ENCODE data around the gene DLG2.

The DLG2 gene

GRCh38 chr11:83629775-83630174, 1997.4 kb downstream of the DLG2 start:
- Histone ChIP-seq H3K4me3 (ENCODE audit: low read length) (no peak overlapping the region), H3K36me3 (replicated peaks; ENCODE audit: low read depth, low read length) (no peaks in the 10 kb centered on the region), H2AFZ (ENCODE audit: low read depth, low read length) (no peak overlapping the region), H3K4me2 (ENCODE audit: low read length) (no peak overlapping the region), H3K9me3 (ENCODE audit: insufficient read depth, low read length) (no peaks in the 10 kb centered on the region), H3K27me3 (ENCODE audit: low read depth, low read length) (peaks cover 25% of the 10 kb centered on the region; the same call in 1 of the 2 replicates), H3K4me1 (ENCODE audit: low read length) (no peaks in the 10 kb centered on the region), H3K9ac (ENCODE audit: low read length) (no peak overlapping the region), H4K20me1 (ENCODE audit: insufficient read depth, low read length) (no peaks in the 10 kb centered on the region), H3K79me2 (ENCODE audit: low read length) (no peaks in the 10 kb centered on the region), H3K27ac (ENCODE audit: low read length) (no peak overlapping the region)
- TF ChIP-seq EZH2phosphoT487 (IDR thresholded peaks at IDR 0.05; ENCODE audit: low read depth): no peak
- no peak for TF ChIP-seq CTCF (IDR thresholded peaks at IDR 0.05; ENCODE audit: low read depth, low read length)

DNA sequence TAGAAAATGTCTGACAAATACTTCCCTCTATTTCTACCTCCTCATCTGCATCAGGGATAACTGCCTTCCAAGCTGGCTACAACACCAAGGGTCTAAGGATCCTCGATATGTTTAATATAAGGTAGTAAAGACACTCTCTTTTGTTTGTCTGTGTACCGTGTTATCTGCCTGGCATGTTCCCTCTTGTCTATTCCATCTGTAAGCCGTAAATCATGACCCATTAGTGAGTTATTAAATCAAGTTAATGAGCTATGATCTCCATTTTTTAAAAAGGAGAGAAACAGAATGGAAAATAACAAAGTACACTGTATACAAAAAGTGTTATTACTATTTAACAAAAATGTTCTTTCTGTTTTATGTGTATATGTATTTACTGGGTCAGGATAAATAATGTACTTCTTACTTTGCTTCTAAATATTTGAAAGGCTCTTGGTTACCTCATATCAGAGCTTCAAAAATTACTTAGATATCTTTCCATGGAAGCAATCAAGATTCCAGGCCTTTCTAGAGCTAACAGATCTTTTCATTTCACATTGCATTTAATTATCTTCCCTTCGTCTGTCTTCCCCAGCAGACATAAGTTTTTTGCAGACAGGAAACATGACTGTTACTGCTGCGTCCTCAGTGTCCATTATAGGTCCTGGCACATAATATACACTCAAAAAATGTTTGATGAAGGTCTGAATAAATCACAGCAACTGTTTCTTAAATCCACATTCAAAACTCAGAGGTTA, 1998.4 kb downstream of the DLG2 start:
- H4K20me1 ChIP-seq (ENCODE audit: insufficient read depth, low read length): no peaks in the 10 kb centered on the region
- H3K79me2 ChIP-seq (ENCODE audit: low read length): no peaks in the 10 kb centered on the region
- no peak overlapping the region for H3K9ac ChIP-seq (ENCODE audit: low read length)
- H3K36me3 ChIP-seq (replicated peaks; ENCODE audit: low read depth, low read length): no peaks in the 10 kb centered on the region
- no peaks in the 10 kb centered on the region for H3K9me3 ChIP-seq (ENCODE audit: insufficient read depth, low read length)
- no peaks in the 10 kb centered on the region for H3K4me1 ChIP-seq (ENCODE audit: low read length)
- no peak overlapping the region for H3K4me3 ChIP-seq (ENCODE audit: low read length)
- TF ChIP-seq CTCF (IDR thresholded peaks at IDR 0.05; ENCODE audit: low read depth, low read length): no peak
- no peak for TF ChIP-seq EZH2phosphoT487 (IDR thresholded peaks at IDR 0.05; ENCODE audit: low read depth)
- H3K27me3 ChIP-seq (ENCODE audit: low read depth, low read length): peaks cover 25% of the 10 kb centered on the region; the same call in 1 of the 2 replicates
- no peak overlapping the region for H3K27ac ChIP-seq (ENCODE audit: low read length)
- no peak overlapping the region for H2AFZ ChIP-seq (ENCODE audit: low read depth, low read length)
- no peak overlapping the region for H3K4me2 ChIP-seq (ENCODE audit: low read length)

DNA sequence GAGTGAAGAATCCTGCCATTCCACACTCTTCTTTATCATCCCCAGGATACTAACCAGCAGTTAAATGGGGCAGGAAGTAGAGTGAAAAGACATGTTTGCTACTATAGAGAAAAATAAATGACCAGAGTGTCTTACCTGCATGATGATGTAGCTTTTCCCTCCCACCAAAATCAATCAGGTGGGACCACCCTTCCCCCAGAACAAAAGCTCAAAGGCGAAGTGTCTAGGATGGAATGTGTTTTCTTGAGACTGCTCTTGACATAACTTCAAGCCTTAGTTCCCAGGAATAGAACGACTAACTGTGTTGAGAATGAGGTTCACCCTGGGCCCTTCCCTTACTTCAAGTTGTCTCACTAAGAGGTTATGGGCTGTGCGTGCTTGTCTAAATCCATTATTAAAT, 2001.8 kb downstream of the DLG2 start:
- H3K4me3 ChIP-seq (ENCODE audit: low read length): no peak overlapping the region
- no peaks in the 10 kb centered on the region for H4K20me1 ChIP-seq (ENCODE audit: insufficient read depth, low read length)
- peaks cover 15% of the 10 kb centered on the region; the same call in 1 of the 2 replicates for H3K27me3 ChIP-seq (ENCODE audit: low read depth, low read length)
- no peak overlapping the region for H3K27ac ChIP-seq (ENCODE audit: low read length)
- H3K9ac ChIP-seq (ENCODE audit: low read length): no peak overlapping the region
- TF ChIP-seq EZH2phosphoT487 (IDR thresholded peaks at IDR 0.05; ENCODE audit: low read depth): no peak
- no peaks in the 10 kb centered on the region for H3K4me1 ChIP-seq (ENCODE audit: low read length)
- no peaks in the 10 kb centered on the region for H3K9me3 ChIP-seq (ENCODE audit: insufficient read depth, low read length)
- no peak overlapping the region for H3K4me2 ChIP-seq (ENCODE audit: low read length)
- no peak overlapping the region for H2AFZ ChIP-seq (ENCODE audit: low read depth, low read length)
- H3K79me2 ChIP-seq (ENCODE audit: low read length): no peaks in the 10 kb centered on the region
- no peaks in the 10 kb centered on the region for H3K36me3 ChIP-seq (replicated peaks; ENCODE audit: low read depth, low read length)

DNA sequence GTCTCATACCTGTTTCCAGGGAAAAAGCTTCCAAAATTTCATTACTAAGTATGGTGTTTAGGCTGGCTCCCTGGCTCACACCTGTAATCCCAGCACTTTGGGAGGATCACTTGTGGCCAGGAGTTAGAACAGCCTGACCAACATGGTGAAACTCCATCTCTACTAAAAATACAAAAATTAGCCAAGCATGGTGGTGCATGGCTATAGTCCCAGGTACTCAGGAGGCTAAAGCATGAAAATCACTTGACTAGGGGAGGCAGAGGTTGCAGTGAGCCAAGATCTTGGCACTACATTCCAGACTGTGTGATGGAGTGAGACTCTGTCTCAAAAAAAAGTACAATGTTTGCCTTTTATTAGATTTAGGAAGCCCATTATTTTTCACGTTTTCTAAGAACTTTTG, 2009.5 kb downstream of the DLG2 start:
- no peaks in the 10 kb centered on the region for H3K9me3 ChIP-seq (ENCODE audit: insufficient read depth, low read length)
- no peaks in the 10 kb centered on the region for H4K20me1 ChIP-seq (ENCODE audit: insufficient read depth, low read length)
- H3K36me3 ChIP-seq (replicated peaks; ENCODE audit: low read depth, low read length): no peaks in the 10 kb centered on the region
- no peak overlapping the region for H3K4me3 ChIP-seq (ENCODE audit: low read length)
- H3K9ac ChIP-seq (ENCODE audit: low read length): no peak overlapping the region
- no peak overlapping the region for H3K27ac ChIP-seq (ENCODE audit: low read length)
- peaks cover 15% of the 10 kb centered on the region for H3K4me1 ChIP-seq (ENCODE audit: low read length)
- no peak for TF ChIP-seq EZH2phosphoT487 (IDR thresholded peaks at IDR 0.05; ENCODE audit: low read depth)
- TF ChIP-seq CTCF (IDR thresholded peaks at IDR 0.05; ENCODE audit: low read depth, low read length): no peak
- peaks cover 19% of the 10 kb centered on the region; the same call in 1 of the 2 replicates for H3K27me3 ChIP-seq (ENCODE audit: low read depth, low read length)
- H3K79me2 ChIP-seq (ENCODE audit: low read length): no peaks in the 10 kb centered on the region
- no peak overlapping the region for H2AFZ ChIP-seq (ENCODE audit: low read depth, low read length)
- H3K4me2 ChIP-seq (ENCODE audit: low read length): no peak overlapping the region
